ENCODE results near the gene FAM118A. TPM values are rescaled to one million over a fixed set of nuclear protein-coding genes. Genes with fewer than 3 reads are reported as not detected.

FAM118A gene
- 34.1 TPM for total RNA-seq

DNA sequence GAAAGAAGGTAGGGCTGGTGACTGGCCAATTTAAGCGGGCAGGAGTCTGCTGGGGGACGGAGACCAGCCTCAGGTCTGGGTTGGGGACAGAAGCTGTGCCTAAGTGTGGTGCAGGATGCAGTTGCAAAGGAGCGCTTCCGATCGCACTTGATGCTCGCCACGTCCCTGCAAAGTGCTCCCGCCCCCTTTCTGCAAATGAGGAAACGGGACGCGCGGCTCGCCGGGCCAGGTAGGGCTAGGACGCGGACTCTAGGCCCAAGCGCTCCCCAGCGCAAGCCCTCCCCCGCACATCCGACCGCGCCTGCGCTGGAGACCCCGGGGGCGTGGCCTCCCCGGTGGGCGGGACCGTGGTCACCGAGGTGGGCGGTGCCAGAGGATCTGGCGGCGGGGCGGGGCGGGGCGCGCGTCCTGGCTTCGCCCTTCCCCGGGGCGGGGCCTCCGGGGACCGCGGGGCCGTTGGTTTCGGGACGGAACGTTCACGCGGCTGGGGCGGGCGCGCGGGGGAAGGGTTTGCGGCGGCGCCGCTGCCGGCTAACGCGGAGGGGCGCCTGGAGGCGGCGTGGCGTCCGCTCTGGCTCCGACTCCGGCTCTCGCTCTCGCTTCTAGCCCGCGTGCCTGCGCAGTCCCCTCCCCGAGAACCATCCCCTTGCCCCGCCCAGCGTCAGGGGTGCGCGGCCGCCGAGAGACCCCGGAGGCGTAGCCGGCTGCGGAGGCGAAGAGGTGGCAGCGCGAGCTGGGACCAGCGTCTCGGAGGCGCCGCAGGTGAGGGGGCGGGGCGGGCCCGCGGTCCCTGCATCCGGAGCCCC is at the start of gene FAM118A:
FAM118A (plus strand) TSS at position 513 of the 806 bp plus-strand sequence. CDS start 12,446 bp downstream, outside the sequence.

DNA sequence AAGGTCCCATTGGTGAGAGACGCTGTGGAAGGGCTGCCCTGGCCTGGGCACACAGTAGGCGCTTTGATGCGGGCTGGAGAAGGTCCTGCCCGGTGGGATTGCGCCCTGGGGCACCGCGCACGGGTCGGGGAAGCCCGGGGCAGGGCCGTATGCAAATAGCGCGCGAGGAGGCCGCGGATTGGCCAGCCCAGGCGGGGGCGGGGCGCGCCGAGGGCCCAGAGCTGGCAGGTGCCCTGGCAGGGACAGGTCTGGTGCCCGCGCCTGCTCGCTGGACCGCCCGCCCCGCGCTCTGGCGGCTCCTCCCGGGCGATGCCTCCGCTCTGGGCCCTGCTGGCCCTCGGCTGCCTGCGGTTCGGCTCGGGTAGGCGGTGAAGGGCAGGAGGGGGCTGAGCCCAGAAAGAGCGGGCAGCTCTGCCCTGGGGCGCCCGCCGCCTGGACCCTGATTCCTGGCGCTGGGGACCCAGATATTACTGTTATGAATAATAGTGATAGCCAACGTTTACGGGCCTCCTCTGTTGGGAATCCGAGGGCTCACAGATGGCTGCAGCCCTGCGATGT is 24.9 kb upstream of the FAM118A start, which contains the start of gene UPK3A:
UPK3A (plus strand) TSS at position 245 of the 558 bp plus-strand sequence; CDS start at position 310, 65 bp downstream.

Other genes with a start within 250 kb of the FAM118A start
- gene NUP50, start 146.0 kb upstream of the FAM118A start, total RNA-seq: 44.1 TPM
- gene KIAA0930, start 69.0 kb upstream of the FAM118A start, total RNA-seq: 57.9 TPM
- gene UPK3A, start 25.0 kb upstream of the FAM118A start, total RNA-seq: not detected
- not detected for gene SMC1B, start 103.7 kb downstream of the FAM118A start, total RNA-seq
- 2.5 TPM for gene RIBC2, start 103.8 kb downstream of the FAM118A start, total RNA-seq
- gene FBLN1, start 192.9 kb downstream of the FAM118A start, total RNA-seq: 27.0 TPM

Measured in diencephalon (tissue), 1 donor.